ENCODE data around the gene KRTAP4-3. TPM values are rescaled to one million over a fixed set of nuclear protein-coding genes. Genes with fewer than 3 reads are reported as not detected.
"Not testable (repeated sequence)": the region's sequence is repeated elsewhere in the genome, so short reads cannot be mapped to it uniquely, and the experiment has no call there.

KRTAP4-3 gene
- polyA plus RNA-seq, 3 donors: not detected

DNA sequence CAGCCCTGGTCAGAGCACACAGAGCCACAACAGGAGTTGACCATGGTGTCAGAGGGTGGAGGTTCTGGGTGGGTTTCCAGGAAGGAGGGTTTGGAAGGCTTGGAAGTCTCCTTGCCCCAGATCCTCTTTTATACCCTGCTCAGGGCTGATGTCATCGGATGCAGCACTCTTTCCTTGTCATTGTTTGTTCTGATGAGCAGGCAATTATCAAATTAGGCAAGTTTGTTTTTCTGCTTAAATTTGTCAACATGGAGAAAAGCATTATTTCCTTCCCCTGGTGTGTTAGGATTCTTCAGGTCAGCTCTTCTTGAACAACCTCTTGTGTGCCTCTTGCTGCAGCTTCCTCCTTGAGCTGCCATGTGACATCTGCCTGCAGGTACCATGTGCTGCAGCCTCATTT lies 7.4 kb downstream of the KRTAP4-3 start, which contains the start of gene KRTAP4-4:
TSS of gene KRTAP4-4 (minus strand) at position 101 of the 400 bp plus-strand sequence. CDS start at position 44, 57 bp downstream.
- no peak for DNase-seq (ENCODE audit: extremely low read depth in 1 of 11, low read depth in 9 of 11, low spot score in 4 of 11)

DNA sequence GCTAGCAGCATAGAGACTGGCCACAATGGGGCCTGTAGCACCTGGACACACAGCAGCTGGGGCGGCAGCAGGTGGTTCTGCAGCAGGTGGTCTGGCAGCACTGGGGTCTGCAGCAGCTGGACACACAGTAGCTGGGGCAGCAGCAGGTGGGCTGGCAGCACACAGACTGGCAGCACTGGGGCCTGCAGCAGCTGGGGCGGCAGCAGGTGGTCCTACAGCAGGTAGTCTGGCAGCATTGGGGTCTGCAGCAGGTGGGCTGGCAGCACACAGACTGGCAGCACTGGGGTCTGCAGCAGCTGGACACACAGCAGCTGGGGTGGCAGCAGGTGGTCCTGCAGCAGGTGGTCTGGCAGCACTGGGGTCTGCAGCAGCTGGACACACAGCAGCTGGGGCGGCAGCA lies 7.8 kb downstream of the KRTAP4-3 start:
- DNase-seq (ENCODE audit: extremely low read depth in 1 of 11, low read depth in 9 of 11, low spot score in 4 of 11): not testable (repeated sequence)

DNA sequence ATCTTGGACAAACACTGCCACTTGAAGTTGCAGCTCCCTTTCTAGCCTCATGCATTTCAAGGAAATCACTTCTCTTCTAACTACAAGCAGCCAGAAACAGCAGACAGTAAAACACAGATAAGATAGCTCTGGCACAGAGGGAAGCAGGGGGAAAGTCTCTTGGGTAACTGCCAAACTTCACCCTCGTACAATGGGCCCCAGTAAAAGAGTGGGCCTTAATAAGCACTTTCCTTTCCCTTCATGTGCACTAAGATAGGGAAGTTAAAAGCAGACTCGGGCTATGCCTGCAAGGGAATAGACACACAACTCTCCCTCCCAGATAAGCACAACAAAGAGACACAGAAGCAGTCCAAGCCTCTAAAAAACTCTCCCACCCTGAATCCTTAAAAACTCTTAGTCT lies 14.2 kb downstream of the KRTAP4-3 start:
- no peak for DNase-seq (ENCODE audit: extremely low read depth in 1 of 11, low read depth in 9 of 11, low spot score in 4 of 11)

DNA sequence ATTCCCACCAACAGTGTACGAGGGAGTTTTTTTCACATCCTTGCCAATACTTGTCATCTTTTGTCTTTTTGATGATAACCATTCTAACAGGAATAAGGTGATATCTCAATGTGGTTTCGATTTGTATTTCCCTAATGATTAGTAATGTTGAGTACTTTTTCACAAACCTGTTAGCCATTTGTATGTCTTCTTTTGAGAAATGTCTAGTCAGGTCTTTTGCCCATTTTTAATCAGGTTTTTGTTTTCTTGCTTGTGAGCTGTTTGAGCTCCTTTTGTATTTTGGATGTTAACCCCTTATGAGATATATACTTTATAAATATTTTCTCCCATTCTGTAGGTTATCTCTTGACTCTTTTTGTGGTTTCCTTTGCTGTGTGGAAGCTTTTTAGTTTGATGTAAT lies 16.5 kb downstream of the KRTAP4-3 start:
- DNase-seq (ENCODE audit: extremely low read depth in 1 of 11, low read depth in 9 of 11, low spot score in 4 of 11): no peak

DNA sequence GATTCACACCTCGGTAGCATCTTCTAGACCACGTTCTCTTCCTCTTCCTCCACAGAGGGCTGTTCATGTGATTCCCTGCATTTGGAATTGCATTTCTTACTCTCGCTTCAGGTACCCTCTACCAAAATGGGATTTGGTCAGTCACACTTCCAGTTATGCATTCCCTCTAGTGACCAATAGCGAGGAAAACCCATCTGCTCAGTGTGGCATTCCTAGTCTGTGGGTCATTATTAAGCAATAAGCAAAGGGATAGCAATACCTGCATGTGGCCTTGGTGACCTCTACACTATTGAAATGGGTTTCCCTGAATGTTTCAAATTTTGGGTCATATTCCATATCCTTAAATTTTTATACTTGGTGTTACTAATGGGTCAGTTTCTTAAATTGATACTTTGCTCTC lies 18.0 kb downstream of the KRTAP4-3 start:
- DNase-seq (ENCODE audit: extremely low read depth in 1 of 11, low read depth in 9 of 11, low spot score in 4 of 11): no peak

DNA sequence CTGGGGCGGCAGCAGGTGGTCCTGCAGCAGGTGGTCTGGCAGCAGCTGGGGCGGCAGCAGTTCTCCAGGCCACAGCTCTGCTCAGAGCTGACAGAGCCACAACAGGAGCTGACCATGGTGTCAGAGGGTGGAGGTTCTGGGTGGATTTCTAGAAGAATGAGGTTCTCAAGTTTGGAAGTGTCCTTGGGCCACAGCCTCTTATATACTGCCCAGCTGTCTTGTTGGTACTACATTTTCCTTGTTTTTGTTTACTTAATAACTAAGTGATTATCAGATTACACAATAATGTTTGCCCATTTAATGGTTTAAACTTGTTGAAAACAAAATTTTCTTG lies 18.4 kb downstream of the KRTAP4-3 start, which contains the start of gene KRTAP4-5:
TSS of gene KRTAP4-5 (minus strand) at position 174 of the 334 bp plus-strand sequence. CDS start at position 116, 58 bp downstream.
- no peak for DNase-seq (ENCODE audit: extremely low read depth in 1 of 11, low read depth in 9 of 11, low spot score in 4 of 11)

DNA sequence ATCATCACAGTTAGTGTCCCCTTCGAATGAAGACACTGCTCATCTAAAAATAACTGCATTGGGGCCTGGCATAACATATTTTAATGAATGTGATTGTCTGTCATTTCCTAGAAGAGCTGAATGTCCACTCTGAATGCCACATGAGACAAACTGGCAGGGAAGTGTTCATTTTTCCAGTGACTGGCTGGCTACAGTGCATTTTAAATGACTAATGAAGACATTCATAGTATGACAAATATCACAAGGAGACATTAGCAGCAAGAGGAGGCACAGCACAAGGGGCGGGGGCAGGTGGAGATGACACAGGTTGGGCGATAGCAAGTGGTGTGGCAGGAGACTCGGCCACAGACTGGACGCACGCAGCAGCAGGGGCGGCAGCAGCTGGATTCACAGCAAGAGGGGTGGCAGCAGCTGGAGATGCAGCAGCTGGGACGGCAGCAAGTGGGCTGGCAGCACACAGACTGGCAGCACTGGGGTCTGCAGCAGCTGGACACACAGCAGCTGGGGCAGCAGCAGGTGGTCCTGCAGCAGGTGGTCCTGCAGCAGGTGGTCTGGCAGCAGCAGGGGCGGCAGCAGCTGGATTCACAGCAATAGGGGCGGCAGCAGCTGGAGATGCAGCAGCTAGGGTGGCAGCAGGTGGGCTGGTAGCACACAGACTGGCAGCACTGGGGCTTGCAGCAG lies 18.9 kb downstream of the KRTAP4-3 start:
- DNase-seq (ENCODE audit: extremely low read depth in 1 of 11, low read depth in 9 of 11, low spot score in 4 of 11): not testable (repeated sequence)

DNA sequence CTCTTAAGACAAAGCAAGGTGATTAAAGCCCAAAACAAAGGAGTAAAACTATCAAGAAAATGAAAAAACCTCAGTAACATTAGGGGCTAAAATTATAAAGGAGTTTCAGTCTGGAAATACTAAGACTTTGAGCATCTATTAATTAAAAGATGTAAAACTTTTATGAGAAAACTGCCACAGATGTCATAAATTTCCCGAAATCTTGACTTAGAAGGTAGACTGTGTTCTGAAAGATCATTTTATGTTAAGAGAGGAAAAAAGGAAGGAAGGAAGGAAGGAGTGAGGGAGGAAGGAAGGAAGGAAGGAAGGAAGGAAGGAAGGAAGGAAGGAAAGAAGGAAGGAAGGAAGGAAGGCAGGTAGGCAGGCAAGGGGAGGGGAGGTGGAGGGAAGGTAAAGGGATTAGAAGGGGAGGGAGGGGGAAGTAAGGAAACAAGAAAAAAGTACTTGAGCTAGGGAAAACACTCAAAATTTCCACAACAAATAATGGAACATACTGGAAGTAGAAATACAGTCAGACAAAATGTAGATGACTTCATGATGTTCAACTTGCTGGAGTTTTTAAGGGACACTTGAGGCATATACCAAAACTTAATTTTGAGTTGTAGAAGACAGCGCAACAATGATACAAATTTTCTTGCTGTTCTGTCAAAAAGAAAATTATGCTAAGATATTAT lies 20.4 kb downstream of the KRTAP4-3 start:
- no peak for DNase-seq (ENCODE audit: extremely low read depth in 1 of 11, low read depth in 9 of 11, low spot score in 4 of 11)

DNA sequence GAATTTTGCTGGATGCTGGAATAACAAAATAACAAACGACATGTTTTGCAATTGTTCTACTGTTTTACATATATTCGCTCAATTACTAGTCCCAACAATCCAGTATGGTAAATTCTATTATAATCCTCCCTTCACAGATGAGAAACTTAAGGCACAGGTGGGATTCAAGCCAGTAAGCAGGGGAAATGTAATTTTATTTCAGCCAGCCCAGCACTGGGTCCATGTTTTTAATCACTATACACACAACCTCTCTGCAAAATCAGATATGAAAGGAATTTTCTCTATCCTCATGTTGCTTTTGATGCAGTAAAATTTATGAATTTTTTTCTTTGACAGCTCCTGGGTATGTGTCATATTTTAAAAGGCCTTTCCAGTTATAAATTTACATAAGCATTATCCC lies 22.8 kb downstream of the KRTAP4-3 start:
- no peak for DNase-seq (ENCODE audit: extremely low read depth in 1 of 11, low read depth in 9 of 11, low spot score in 4 of 11)

DNA sequence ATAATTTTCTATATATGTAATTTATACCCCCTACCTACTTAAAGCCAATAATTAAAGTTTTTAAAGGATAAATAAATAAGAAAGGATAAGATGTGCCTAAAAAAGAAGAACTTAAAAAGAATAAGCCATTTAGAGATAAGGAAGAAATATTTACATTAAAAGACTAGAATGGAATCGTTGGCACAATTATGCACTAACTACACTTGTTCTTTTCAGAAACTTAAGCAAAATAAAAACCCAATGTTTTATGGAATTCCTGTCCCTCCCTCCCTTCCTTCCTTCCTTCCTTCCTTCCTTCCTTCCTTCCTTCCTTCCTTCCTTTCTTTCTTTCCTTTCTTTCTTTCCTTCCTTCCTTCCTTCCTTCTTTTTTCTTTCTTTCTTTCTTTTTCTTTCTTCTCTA lies 23.2 kb downstream of the KRTAP4-3 start:
- DNase-seq (ENCODE audit: extremely low read depth in 1 of 11, low read depth in 9 of 11, low spot score in 4 of 11): no peak

DNA sequence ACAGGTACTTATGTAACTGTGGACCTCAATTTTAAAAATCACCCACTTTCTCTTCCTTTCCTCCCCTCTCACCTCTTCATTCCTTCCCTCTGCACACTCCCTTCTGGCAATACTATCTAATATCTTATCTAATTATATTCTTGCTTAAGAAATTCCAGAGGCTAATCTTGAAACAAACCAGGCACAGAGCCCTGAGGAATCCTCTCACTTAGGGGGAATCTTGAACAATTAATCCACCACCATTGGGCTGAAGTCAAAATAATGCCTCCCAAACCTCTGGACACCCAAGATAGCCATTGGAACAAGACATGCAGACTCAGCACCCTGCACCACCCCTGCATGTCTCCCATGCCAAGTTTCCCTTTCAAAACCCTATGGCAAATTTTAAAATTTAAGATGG lies 26.7 kb downstream of the KRTAP4-3 start:
- no peak for DNase-seq (ENCODE audit: extremely low read depth in 1 of 11, low read depth in 9 of 11, low spot score in 4 of 11)

DNA sequence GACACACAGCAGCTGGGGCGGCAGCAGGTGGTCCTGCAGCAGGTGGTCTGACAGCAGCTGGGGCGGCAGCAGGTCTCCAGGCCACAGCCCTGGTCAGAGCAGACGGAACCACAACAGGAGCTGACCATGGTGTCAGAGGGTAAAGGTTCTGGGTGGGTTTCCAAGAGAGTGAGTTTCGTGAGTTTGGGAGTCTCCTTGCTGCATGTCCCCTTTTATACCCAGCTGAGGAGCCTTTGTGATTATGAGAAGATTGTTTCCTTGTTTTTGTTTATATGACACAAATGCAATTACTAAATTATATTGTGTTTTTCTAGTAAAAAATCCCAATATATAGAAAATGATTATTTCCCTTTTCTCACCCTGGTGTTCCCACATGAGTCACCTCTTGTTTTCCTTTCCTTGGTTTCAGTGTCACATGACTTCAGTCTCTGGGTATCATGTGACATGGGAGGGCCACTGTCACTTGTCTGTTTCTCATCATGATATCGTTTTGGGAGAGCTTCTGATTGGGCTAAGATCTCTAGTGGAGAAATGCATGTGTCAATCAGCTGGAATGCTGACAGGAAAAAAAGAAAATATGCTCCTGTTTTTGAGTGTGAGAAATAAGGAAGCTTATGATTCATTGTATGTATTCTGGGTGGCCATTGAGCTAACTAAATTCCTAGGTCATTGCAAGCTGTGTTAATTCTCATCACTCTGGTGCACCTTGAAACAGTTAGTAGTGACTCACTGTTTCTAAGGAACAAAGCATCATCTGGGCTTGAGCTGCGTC lies 27.5 kb downstream of the KRTAP4-3 start, which contains the start of gene KRTAP4-6:
TSS of gene KRTAP4-6 (minus strand) at position 185 of the 772 bp plus-strand sequence. CDS start at position 128, 57 bp downstream.
- no peak for DNase-seq (ENCODE audit: extremely low read depth in 1 of 11, low read depth in 9 of 11, low spot score in 4 of 11)

DNA sequence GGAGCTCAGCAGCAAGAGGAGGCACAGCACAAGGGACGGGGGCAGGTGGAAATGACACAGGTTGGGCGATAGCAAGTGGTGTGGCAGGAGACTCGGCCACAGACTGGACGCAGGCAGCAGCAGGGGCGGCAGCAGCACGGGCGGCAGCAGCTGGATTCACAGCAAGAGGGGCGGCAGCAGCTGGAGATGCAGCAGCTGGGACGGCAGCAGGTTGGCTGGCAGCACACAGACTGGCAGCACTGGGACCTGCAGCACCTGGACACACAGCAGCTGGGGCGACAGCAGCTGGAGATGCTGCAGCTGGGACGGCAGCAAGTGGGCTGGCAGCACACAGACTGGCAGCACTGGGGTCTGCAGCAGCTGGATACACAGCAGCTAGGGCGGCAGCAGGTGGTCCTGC lies 28.2 kb downstream of the KRTAP4-3 start:
- not testable (repeated sequence) for DNase-seq (ENCODE audit: extremely low read depth in 1 of 11, low read depth in 9 of 11, low spot score in 4 of 11)

DNA sequence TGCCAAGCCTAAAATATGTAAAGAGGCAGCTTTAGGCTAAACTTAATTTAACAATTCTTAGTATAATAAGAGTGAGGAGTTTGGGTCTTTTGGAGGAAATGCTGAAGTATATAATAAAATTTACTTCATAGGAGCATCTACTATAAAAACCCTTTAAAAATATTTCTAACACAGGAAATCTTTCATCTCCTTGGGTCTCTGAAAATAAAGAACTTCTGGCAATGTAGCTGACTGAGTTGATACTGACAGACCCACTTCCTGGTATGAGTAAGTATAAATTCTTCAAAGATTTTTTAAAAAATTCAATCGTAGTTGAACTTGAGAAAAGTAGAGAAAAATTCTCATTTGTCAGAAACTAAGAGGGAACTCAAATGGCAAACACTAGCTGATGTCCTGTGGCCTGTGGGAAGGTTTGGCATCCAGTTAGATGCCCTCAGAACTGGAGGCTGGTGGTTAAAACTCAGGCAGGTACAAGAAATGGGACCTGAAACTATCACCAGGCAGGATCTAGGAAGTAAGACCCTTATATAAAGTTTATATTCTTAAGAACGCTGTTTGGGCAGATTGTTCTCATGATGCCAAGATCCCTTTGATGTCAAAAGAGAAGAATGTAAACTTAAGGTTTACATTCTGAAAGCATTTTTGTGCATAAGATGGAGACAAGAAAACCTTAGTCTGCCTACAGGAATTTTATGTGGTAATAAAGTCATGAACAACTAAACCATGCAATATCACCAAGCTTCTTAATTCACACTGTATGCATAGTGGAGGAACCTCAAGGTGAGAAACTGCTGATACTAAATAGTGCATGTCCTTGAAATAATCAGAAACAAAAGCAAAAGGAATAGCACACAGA lies 33.9 kb downstream of the KRTAP4-3 start:
- no peak for DNase-seq (ENCODE audit: extremely low read depth in 1 of 11, low read depth in 9 of 11, low spot score in 4 of 11)

DNA sequence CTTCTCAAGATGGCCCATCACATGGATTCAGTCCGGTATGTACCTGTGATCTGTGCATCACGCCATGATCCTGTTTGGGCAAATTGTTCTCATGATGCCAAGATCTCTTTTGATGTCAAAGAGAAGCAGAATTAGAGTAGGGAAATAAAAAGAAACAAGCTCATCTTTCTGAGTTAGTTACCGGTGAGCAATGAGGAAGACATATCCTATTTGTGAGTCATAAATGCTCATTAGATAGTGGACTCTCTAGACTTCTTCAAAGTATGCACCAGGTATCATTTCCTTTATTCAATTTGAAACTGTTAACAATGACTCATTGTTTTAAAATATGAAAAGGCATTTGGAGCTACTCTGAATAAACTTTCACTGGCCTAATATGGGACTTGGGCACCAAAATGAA lies 36.0 kb downstream of the KRTAP4-3 start:
- DNase-seq (ENCODE audit: extremely low read depth in 1 of 11, low read depth in 9 of 11, low spot score in 4 of 11): no peak

DNA sequence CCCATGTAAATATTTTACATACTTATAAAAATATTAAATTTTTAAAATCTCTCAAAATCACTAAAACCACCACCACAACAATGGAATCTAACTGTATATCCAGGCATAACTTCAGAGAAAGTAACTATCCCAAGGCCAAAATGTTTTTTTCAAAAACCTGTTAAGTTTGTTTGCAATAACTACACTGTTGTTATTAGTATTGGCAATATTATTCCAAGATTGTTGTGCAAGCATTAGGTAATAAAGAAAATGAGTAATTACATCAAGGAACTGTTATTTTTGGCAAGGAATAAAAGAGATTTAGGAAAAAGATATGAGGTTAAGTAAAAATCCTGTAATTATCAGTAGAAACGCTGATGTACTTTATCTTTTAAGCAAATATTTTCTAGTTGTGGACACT lies 40.6 kb downstream of the KRTAP4-3 start:
- no peak for DNase-seq (ENCODE audit: extremely low read depth in 1 of 11, low read depth in 9 of 11, low spot score in 4 of 11)

DNA sequence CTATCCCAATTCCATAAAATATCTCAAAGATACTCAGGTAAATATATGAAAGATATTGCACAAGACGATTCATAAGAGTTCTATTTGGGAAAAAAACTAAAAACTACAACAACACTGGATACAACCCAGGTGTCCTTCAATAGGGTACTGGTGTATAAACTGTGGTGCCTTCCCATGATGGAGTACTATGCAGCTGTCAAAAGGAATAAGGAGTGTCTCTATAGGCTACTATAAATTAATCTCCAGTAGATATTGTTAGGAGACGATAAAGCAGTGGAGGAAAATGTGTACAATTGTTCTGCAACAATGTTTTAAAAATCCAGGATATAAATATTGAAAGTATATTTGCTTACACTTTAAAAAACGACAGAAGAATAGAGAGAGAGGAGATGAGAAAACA lies 41.6 kb downstream of the KRTAP4-3 start:
- DNase-seq (ENCODE audit: extremely low read depth in 1 of 11, low read depth in 9 of 11, low spot score in 4 of 11): no peak

DNA sequence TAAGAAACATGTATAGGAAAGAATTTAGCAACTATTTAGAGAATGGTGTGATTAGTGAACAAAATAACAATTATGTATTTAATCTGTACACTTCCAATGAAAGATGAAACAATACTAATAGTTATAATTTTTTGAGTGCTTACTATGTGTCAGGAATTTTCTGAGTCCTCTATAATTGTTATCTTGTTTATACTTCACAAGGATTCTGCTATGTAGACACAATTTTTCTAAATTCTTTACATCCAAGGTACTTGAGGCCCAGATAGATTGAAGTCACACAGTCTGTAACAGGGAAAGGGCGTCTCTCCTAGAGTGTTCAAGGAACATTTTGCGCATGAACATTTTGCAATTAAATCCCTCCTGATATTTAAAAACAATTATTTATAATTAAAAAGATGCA lies 43.0 kb downstream of the KRTAP4-3 start:
- DNase-seq (ENCODE audit: extremely low read depth in 1 of 11, low read depth in 9 of 11, low spot score in 4 of 11): no peak

DNA sequence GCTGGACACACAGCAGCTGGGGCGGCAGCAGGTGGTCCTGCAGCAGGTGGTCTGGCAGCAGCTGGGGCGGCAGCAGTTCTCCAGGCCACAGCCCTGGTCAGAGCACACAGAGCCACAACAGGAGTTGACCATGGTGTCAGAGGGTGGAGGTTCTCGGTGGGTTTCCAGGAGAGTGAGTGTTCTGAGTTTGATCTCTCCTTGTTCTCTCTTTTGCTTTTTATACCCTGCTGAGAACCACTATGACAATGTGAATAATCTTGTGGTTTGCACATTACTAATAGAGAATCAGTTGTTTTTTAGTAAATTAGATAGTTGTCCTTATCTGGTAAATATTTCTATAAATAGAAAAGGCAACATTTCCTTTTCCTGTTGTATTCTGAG lies 44.0 kb downstream of the KRTAP4-3 start, which contains the start of gene KRTAP4-12:
TSS of gene KRTAP4-12 (minus strand) at position 192 of the 381 bp plus-strand sequence. CDS start at position 132, 60 bp downstream.
- DNase-seq (ENCODE audit: extremely low read depth in 1 of 11, low read depth in 9 of 11, low spot score in 4 of 11): not testable (repeated sequence)

Measured in renal cortex interstitium (tissue), 11 donors.